Nephron (organoid): ENCODE data around the gene MTA3.

ENCODE experiments used
- H3K27ac Mint-ChIP-seq, 3 experiments: 2 replicates each; pipeline ENCODE4 v1.8.0; 2020; ENCODE audit warnings: mixed read lengths in 3 of 3, mild to moderate bottlenecking in 2 of 3, moderate library complexity in 1 of 3
- H3K27me3 Mint-ChIP-seq: 2 replicates; pipeline ENCODE4 v1.8.0; 2021; ENCODE audit warnings: low read depth, mild to moderate bottlenecking, moderate library complexity, mixed read lengths
- H3K36me3 Mint-ChIP-seq: 2 replicates; pipeline ENCODE4 v1.8.0; 2020; ENCODE audit warnings: low read depth, mixed read lengths
- H3K4me1 Mint-ChIP-seq: 2 replicates; pipeline ENCODE4 v1.8.0; 2020; ENCODE audit warnings: mixed read lengths
- H3K4me3 Mint-ChIP-seq, 3 experiments: 2 replicates each; pipeline ENCODE4 v1.8.0; 2020; ENCODE audit warnings: mild to moderate bottlenecking in 3 of 3, mixed read lengths in 3 of 3, moderate library complexity in 2 of 3
- H3K9me3 Mint-ChIP-seq: 2 replicates; pipeline ENCODE4 v1.8.0; 2020; ENCODE audit warnings: mixed read lengths
- CTCF ChIP-seq, 3 experiments: fragments of 200-600 bp; sonication (generic); IDR thresholded peaks; one replicate each; pipeline ENCODE4 v1.5.0; 2021; ENCODE audit warnings: antibody characterized with exemption in 3 of 3; ENCODE audit not compliant: unreplicated experiment in 3 of 3

The MTA3 gene

GRCh38 chr2:42652086-42652485, 83.7 kb downstream of the MTA3 start:
- no peak overlapping the region for H3K4me3 Mint-ChIP-seq
- H3K27ac Mint-ChIP-seq, result no peak overlapping the region
- H3K36me3 Mint-ChIP-seq, result peaks cover 27% of the 10 kb centered on the region
- no peaks in the 10 kb centered on the region for H3K4me1 Mint-ChIP-seq
- no peaks in the 10 kb centered on the region for H3K9me3 Mint-ChIP-seq
- no peak for TF ChIP-seq CTCF (IDR thresholded peaks at IDR 0.05; ENCODE audit: unreplicated experiment in 3 of 3)
- H3K27me3 Mint-ChIP-seq, result no peaks in the 10 kb centered on the region

GRCh38 chr2:42653039-42653438, 84.6 kb downstream of the MTA3 start:
- no peak overlapping the region for H3K27ac Mint-ChIP-seq
- H3K9me3 Mint-ChIP-seq, result no peaks in the 10 kb centered on the region
- peaks cover 26% of the 10 kb centered on the region for H3K36me3 Mint-ChIP-seq
- H3K27me3 Mint-ChIP-seq, result no peaks in the 10 kb centered on the region
- H3K4me3 Mint-ChIP-seq, result no peak overlapping the region
- no peaks in the 10 kb centered on the region for H3K4me1 Mint-ChIP-seq
- TF ChIP-seq CTCF (IDR thresholded peaks at IDR 0.05; ENCODE audit: unreplicated experiment in 3 of 3), result no peak

- Mint-ChIP-seq H3K4me1 (no peaks in the 10 kb centered on the region), H3K27me3 (no peaks in the 10 kb centered on the region), H3K27ac (no peak overlapping the region), H3K9me3 (no peaks in the 10 kb centered on the region), H3K36me3 (peaks cover 26% of the 10 kb centered on the region), H3K4me3 (no peak overlapping the region)
- no peak for TF ChIP-seq CTCF (IDR thresholded peaks at IDR 0.05; ENCODE audit: unreplicated experiment in 3 of 3)
These were observed 85.5 kb downstream of the MTA3 start for GRCh38 chr2:42653908-42654445.

- no peak for TF ChIP-seq CTCF (IDR thresholded peaks at IDR 0.05; ENCODE audit: unreplicated experiment in 3 of 3)
- no peak overlapping the region for H3K27ac Mint-ChIP-seq
- H3K9me3 Mint-ChIP-seq, result no peaks in the 10 kb centered on the region
- no peak overlapping the region for H3K4me3 Mint-ChIP-seq
- peaks cover 30% of the 10 kb centered on the region for H3K36me3 Mint-ChIP-seq
- no peaks in the 10 kb centered on the region for H3K27me3 Mint-ChIP-seq
- H3K4me1 Mint-ChIP-seq, result peaks cover 4% of the 10 kb centered on the region
These were observed 89.9 kb downstream of the MTA3 start for GRCh38 chr2:42658306-42658705.

- TF ChIP-seq CTCF (IDR thresholded peaks at IDR 0.05; ENCODE audit: unreplicated experiment in 3 of 3), result no peak
- Mint-ChIP-seq H3K27me3 (no peaks in the 10 kb centered on the region), H3K9me3 (no peaks in the 10 kb centered on the region), H3K27ac (no peak overlapping the region), H3K4me1 (peaks cover 4% of the 10 kb centered on the region), H3K36me3 (peaks cover 30% of the 10 kb centered on the region), H3K4me3 (no peak overlapping the region)
These were observed 91.2 kb downstream of the MTA3 start for GRCh38 chr2:42659609-42660008.

- Mint-ChIP-seq H3K9me3 (no peaks in the 10 kb centered on the region), H3K4me1 (peaks cover 4% of the 10 kb centered on the region), H3K36me3 (peaks cover 19% of the 10 kb centered on the region), H3K27me3 (no peaks in the 10 kb centered on the region), H3K27ac (peak overlapping the region; percentile 19 to 36 (median 27)), H3K4me3 (no peak overlapping the region)
- TF ChIP-seq CTCF (IDR thresholded peaks at IDR 0.05; ENCODE audit: unreplicated experiment in 3 of 3), result peak; percentile 94 to 98 (median 97)
These were observed 94.8 kb downstream of the MTA3 start for GRCh38 chr2:42663106-42663780.
